Stimulated activated CD4-positive, alpha-beta T cell treated with anti-CD3 and anti-CD28 coated beads, Interleukin-12 subunit alpha, Interleukin-12 subunit beta, amount 100 ng/mL, for 4 hours (primary cell): ENCODE measurements around the gene KRTAP10-1.
"Not testable (repeated sequence)": the region's sequence is repeated elsewhere in the genome, so short reads cannot be mapped to it uniquely, and the experiment has no call there.

Source experiments
- DNase-seq: peaks from one replicate; pipeline ENCODE4 v3.0.0-alpha.2; 2020

The KRTAP10-1 gene

GRCh38 chr21:44569861-44570517 is 30.0 kb upstream of the KRTAP10-1 start:
- DNase-seq, result no peak

DNA sequence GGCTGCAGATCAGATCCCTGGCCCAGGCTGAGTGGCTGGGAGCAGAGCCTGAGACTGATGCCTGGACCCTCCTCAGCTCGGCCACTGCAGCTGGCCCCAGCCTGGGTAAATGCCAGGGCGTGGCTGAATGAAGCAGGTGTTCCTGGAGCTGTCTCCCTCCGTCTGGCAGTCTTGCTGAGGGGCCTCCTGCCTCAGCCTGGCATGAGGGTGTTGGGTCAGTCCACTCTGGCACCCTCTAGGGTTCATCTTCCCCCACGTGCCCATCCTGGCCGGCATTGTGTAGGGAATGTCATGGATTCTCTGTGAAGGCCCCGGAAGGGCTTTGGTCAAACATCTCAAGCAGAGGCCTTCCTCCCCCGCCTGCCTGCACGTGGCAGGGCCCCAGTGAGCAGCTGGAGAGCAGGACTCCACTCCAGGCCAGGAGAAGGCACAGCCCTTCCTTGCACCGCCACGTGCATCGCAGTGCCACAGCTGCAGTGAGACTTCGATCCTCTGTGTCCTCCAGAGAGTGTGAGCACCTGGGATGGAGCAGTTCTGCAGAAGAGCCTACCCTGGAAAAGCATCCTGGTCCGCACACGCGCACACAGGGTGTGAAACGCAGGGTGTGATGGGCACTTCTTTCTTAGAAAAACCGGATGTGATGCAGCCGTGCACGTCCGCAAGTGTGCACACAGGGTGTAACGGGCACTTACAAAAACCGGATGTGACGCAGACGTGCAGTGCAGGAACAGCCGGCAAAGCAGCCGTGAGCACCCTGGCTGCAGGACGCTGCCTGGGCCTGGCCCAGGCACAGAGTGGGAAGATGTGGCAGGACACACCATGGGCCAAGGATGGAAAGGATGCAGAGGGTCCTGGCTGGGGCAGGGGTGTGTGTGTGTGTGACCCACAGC is 28.9 kb upstream of the KRTAP10-1 start:
- DNase-seq, result no peak

DNA sequence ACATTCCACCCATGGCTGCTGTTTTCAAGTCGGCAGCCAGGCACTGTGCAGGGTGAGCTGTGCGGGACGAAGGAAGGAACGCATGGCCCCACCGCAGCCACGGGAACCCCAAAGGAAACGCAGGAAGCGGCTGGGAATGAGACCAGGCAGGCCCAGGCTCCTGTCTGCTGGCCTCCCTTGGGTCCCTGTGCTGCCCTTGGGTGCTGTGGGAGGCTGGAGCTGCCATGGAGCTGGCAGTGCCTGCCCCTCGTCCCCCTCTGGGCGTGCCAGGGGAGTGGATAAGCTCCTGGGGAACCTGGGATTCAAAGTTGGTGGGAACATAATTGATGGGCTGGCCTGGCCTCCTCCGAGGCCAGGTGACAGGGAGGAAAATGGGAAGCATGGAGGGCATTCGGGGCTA is 28.3 kb upstream of the KRTAP10-1 start:
- no peak for DNase-seq

GRCh38 chr21:44567481-44568171 is 27.6 kb upstream of the KRTAP10-1 start:
- no peak for DNase-seq

DNA sequence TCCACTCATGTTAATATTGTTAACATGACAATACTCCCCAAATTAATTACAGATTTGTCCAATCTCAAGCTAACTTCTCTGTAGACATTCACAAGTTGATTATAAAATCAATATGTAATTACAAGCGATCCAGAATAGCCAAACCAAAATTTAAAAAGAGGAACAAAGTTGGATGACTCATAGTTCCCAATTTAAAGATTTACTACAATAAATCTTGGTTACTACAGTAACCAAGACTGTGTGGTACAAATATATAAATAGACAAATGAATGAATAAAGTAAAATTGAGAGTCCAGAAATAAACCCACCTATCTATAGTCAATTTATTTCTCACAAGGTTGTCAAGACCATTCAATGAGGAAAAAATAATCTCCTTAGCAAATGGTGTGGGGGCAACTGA is 26.4 kb upstream of the KRTAP10-1 start:
- DNase-seq, result no peak

GRCh38 chr21:44564886-44565598 is 25.0 kb upstream of the KRTAP10-1 start:
- no peak for DNase-seq

GRCh38 chr21:44564099-44564498 is 24.1 kb upstream of the KRTAP10-1 start:
- no peak for DNase-seq

DNA sequence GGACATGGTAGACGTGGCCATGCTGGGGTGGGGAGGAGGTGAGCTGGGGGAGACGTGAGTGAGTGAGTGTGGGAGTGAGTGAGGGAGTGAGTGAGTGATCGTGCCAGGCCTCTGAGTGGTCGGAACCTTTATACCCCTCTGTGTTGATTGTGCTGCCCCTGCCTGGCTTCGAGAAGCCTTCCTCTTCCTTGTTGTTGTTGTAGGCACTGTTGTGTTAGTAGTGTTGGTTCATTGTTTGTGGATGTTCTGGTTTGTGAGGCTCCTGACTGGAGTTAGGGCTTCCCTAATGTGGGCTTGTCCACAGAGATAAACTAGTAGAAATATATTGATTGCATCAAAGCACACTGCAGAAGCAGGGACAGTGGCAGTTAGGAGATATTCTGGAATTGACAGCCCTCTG is 18.7 kb upstream of the KRTAP10-1 start, which contains the start of gene KRTAP10-3:
TSS of gene KRTAP10-3 (minus strand) at position 101 of the 400 bp plus-strand sequence. CDS start at position 21, 80 bp downstream.
- no peak for DNase-seq

DNA sequence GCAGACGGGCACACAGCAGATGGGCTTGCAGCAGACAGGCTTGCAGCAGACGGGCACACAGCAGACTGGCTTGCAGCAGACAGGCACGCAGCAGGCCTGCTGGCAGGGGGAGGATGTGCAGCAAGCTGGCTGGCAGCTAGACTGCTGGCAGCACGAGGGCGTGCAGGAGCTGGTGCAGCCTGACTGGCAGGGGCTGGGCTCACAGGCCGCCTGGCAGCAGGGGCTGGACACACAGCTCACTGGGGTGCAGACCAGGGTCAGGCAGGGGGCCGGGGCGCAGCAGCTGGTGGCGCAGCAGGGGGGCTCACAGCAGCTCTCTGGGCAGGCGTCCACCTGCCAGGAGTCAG is 18.3 kb upstream of the KRTAP10-1 start:
- not testable (repeated sequence) for DNase-seq

DNA sequence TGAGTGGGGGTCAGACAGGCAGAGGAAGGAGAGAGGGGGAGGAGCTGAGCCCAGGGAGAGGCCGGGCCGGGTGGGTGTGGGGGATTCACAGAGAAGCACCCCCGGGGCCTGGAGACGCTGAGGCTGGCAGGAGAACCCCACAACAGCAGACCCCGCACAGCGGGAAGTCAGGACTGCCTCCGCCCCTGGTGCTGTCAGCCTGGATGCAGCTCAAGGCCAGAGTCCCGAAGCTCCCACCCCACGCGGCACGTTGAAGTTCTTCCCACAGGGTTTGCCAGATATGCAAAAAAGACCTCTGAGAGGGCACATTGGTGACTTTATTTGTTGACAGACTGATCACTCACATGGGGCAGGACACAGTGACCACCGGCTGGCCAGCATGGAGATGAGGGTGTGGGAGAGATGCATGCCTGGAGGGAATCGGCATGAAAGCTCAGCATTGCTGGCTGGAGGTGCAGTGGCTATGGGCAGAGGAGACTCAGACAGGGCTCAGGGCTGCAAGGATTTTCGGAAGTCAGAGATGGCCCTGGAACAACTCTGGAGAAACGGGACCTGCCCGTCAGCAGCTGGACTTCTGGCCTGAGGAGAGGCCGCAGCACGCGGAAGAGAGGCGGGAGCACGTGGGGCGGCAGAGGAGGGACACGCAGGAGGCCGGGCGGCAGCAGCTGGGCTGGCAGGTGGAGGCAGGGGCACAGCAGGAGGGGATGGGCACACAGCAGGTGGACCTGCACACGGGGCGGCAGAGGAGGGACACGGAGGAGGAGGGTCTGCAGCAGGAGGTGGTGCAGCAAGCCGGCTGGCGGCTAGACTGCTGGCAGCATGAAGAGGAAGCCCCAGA is 17.7 kb upstream of the KRTAP10-1 start:
- no peak for DNase-seq

GRCh38 chr21:44556879-44557278 is 16.9 kb upstream of the KRTAP10-1 start:
- no peak for DNase-seq

DNA sequence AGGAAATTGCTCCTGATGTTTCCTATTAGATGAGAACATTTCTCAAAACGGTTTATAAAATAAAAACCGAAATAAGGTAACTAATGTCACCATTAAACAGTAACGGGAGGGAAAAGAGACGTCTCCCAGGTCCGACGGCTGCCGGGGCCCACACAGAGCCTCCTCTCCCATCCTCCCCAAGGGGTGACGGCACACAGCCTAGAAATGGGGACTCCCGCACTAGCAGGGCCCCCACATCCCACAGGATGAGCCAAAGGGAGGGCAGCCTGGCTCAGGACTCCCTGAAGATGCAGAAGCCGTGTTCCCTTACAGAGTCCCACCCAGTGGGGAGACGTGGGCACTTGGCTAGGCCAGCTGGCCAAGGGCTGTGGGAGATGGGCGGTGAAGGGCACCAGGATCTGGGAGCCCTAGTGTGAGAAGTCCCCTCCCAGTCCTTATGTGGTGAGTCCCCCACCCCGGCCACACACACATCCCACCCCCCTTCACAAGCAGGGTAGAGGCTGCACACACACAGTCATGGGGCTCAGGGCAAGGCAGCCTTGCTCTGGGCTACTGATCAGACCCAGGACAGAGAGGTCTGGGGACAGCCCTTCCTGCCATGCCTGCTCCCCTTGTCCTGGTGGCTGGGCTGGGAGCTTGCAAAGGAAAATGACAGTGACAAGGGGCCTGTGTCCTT is 15.3 kb upstream of the KRTAP10-1 start:
- no peak for DNase-seq

- DNase-seq, result no peak
Observed at GRCh38 chr21:44552681-44553080, 12.7 kb upstream of the KRTAP10-1 start.

DNA sequence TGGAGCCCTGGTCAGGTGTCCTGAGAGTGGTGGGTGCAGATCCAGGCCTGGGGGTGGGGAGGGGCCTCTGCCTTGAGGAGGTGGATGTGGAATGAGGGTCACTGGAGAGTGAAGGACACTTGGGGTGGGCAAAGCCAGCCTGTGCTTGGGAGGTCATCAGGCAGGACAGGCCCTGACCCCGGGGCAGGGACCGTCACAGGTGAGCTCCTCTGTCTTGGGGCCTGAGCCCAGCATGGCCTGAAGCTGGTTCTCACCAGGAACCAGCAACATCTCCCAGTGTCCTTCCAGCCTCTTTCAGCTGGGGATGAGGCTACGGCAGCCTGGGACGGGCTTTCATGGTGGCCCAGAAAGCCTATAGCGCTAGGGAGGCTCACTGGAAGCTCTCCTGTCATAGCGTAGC is 12.1 kb upstream of the KRTAP10-1 start:
- DNase-seq, result no peak

- no peak for DNase-seq
Observed at GRCh38 chr21:44551340-44551961, 11.5 kb upstream of the KRTAP10-1 start, which contains the start of gene KRTAP10-2. KRTAP10-2 (minus strand) TSS chr21:44551505; CDS start chr21:44551458, 47 bp downstream.

DNA sequence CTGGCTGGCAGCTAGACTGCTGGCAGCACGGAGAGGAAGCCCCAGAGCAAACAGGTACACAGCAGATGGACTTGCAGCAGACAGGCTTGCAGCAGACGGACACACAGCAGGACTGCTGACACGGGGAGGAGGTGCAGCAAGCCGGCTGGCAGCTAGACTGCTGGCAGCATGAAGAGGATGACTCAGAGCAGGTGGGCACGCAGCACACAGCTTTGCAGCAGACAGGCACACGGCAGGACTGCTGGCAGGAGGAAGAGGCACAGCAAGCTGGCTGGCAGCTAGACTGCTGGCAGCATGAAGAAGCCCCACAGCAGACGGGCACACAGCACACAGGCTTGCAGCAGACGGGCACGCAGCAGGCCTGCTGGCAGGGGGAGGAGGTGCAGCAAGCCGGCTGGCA is 10.8 kb upstream of the KRTAP10-1 start:
- DNase-seq, result no peak

GRCh38 chr21:44550285-44550684 is 10.3 kb upstream of the KRTAP10-1 start:
- DNase-seq, result not testable (repeated sequence)

GRCh38 chr21:44549525-44550211 is 9.7 kb upstream of the KRTAP10-1 start:
- DNase-seq, result no peak

DNA sequence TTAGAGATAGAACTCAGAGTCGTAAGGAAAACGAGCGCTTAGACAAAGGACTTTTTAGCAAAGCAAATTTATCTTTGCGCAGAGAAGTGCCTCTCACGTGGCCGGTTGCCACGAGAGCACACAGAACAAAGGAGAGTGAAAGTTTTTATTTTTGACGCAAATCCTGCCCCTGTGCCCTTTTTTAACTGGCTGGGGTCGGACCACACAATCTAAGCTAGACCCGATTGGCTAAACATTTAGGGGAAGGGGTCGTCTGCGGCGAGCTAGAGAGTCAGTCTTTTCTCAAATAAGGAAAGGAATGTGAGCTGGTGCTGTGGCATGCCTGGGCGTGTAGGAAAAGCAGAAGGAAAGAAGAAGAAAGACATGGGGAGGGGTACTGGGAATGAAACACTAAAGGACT is 8.9 kb upstream of the KRTAP10-1 start:
- no peak for DNase-seq

GRCh38 chr21:44548381-44548780 is 8.4 kb upstream of the KRTAP10-1 start:
- DNase-seq, result no peak
